HG02759 (cell line): Measurements from ENCODE around the gene MRPS18B.

Experiments
- ATAC-seq: cut with Tn5 transposase; IDR thresholded peaks from one replicate; pipeline ENCODE4 v1.9.1; 2021; ENCODE audit warnings: mild to moderate bottlenecking, moderate library complexity; ENCODE audit not compliant: unreplicated experiment

Gene MRPS18B

DNA sequence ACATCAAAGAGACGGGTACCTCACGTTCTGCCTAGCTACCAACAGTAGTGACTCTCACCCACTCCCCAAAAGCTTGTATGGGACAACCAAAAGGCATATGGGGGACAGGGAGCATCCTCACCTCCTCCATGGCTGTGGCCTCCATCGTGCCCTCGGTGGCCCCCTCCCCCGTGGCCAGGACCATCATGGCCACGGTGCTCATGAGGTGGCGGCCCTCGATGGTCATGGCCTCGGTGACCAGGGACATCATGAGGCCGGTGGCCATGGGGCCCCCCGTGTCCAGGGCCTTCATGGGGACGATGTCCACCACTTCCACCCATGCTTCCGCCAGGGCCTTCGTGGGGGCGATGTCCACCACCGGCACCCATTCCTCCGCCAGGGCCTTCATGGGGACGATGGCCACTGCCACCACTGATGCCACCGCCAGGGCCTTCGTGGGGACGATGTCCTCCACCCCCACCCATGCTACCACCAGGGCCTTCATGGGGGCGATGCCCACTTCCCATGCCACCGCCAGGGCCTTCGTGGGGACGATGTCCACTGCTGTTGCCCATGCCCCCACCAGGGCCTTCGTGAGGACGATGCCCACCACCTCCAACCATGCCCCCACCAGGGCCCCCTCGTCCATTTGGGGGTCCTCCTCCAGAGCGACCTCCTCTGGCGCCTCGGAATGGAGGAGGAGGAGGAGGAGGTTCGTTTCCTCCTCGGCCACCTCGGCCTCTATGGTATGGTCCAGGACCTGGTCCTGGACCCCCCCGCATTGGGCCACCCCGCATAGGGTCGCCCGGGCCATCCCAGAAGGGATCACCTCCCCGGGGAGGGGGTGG lies 15.6 kb upstream of the MRPS18B start:
- no peak for ATAC-seq

DNA sequence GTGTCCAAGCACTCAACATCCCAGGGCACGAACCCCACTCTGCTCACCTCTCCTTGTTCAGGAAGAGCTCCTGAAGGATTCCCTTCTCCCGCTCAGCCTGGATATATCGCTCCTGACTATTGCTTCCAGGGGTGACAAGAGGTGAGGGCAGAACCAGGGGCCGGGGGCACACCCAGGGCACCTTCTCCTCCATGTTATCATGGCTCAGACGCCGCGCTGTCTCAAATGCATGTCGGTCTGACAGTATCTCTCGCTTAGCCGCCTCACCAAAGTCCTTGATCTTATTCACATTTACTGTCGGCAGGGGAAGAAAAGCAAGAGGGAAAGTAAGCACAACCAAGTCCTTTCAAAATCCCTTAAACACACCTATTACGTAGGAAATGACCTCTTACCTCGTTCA lies 13.7 kb upstream of the MRPS18B start:
- ATAC-seq = no peak

GRCh38 chr6:30610065-30610464 lies 7.6 kb upstream of the MRPS18B start:
- no peak for ATAC-seq

DNA sequence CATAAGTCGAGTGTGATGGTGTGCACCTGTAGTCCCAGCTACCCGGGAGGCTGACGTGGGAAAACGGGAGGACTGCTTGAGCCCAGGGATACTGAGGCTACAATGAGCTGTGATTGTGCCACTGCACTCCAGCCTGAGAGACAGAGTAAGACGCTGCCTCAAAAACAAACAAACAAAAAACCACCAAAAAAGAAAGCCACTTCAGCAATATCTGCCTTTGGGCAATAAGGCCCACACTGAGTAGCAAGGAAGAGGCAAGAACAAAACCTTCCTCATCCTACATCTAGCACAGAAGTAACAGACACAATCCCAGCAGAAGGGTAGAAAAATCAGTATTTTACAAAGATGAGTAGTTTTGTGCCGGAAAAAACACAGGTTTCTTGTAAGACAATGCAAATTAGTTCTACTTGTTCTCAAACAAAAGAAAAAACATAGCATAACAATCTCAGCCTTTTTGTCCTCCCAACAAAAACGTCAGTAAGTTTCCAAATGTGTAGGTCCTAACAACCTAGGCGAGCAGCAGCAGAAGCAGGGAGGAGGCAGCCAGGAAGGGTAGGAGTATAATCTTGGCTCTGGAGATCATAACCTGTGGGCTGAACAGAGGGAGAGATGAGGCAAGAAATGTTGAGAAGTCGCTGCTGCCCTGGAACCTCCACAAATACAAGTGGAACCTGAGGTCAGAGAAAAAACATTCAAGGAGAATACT lies 6.3 kb upstream of the MRPS18B start:
- no peak for ATAC-seq

DNA sequence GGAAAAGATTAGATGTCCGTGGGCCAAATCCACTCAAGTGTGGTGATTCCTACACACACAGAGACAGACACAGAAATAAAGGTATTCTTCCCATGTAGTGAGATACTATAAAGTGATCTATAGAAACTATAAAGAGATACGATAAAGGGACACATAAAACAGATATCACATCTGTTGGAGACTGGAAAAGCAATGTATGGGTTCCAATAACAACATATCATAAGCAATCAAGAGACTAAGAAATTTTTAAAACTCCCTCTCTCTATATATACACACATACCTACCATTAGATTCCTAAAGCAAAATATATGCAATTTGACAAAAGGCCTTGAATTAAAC lies 5.8 kb upstream of the MRPS18B start:
- no peak for ATAC-seq

GRCh38 chr6:30612213-30612612 lies 5.4 kb upstream of the MRPS18B start:
- ATAC-seq = no peak

DNA sequence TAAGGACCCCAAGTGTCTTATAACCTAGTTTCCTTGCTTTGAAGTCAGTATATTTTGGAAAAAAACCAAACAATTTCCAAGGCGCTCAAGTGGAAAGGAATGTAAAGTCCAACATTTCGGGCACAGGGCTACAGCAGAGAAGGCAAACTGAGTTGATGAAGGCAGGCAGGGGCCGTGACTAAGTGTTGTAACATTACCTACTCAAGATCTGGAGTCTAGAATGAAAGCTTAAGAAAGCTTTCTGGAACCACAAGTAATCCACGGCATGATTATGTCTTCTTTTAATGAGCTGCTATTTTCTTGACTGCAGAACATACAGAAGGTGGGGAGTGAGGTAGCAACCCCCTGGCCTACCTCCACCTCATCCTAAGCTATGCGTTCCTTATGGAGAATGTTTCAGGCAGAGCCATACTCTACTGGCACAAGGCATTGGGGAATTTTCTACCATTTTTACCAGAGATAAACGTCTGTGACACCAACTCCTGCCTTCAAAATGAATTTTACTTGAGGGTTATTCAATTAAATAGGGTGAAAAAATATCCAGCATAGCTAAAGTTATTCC lies 4.9 kb upstream of the MRPS18B start:
- ATAC-seq = no peak

DNA sequence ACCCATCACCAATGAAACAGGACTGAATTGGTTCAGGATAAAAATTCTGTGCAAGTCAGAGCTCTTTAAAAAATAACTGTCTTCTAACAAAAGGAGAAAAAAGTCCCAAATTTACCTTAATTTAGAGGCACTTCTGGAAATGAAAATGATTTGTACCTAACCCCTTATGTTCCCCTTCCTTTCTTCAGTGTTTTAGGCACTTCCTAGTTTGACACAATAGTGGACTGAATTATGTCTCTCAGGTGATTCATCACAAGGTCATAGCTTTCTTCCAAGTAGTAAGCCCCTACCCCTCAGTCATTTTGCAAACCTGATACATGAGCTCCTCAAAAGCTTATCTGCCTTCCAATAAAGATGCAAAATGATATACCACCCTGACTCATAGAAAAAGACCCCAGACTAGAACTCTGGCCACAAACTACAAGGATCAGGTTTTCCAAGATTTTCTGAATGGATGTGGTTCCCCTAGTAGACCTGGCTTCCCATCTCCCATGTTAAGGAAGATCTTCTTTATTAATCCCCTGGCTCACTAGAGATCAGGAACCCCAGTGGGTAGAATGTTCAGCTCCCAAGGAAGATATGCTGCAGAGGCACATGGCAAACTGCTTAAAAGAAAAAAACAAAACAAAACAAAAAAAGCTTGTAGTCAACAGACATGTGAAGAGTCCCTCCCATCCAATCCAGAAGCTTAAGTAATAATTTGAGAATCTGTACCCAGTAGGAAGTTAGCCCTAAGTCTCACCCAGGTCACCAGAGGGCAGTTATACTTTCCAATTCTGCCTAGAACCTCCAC lies 4.2 kb upstream of the MRPS18B start:
- no peak for ATAC-seq

- ATAC-seq = no peak
These were observed 3.4 kb upstream of the MRPS18B start for GRCh38 chr6:30614044-30614842.

GRCh38 chr6:30614843-30615218 lies 2.8 kb upstream of the MRPS18B start:
- peak; percentile 33 for ATAC-seq

GRCh38 chr6:30615219-30615957 lies 2.3 kb upstream of the MRPS18B start:
- ATAC-seq = no peak

DNA sequence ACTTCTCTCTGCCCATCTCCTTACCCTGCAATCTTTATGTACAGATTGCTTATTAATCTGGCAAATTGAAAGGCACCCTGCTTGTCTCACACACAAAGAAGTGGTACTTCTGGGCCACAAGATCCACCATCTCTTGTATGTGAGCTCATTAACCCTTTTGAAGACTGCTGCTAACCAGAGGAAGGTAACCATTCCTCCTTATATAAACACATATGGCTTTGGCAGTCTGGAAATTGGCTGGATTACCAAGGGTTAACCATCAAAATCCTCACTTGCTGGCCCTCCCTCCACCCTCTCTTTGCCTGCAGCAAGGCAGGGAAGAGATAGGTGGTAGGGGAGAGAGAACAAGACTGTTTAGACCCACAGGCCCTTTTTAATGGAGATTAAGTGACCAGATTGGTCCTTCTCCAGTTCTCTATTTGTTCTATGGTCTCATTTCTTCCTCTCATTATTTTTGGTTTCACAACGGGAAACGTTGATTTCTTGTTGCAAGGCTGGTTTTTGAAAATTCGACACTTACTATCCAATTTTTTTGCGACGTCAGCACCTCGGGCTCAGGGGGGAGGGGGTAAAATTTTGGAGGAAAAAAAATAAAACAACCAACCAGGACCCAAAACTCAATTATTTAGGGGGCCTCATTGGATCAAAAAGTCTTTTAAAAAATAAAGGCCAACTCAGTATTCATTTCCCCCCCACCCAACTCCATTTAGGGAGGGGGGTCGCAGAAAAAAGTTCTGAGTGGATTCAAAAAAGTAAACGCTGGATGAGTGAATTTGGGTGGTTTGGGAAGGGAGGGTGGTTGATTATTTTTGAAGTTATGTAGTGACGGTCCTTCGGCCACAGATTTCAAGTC lies 1.5 kb upstream of the MRPS18B start:
- ATAC-seq = no peak

DNA sequence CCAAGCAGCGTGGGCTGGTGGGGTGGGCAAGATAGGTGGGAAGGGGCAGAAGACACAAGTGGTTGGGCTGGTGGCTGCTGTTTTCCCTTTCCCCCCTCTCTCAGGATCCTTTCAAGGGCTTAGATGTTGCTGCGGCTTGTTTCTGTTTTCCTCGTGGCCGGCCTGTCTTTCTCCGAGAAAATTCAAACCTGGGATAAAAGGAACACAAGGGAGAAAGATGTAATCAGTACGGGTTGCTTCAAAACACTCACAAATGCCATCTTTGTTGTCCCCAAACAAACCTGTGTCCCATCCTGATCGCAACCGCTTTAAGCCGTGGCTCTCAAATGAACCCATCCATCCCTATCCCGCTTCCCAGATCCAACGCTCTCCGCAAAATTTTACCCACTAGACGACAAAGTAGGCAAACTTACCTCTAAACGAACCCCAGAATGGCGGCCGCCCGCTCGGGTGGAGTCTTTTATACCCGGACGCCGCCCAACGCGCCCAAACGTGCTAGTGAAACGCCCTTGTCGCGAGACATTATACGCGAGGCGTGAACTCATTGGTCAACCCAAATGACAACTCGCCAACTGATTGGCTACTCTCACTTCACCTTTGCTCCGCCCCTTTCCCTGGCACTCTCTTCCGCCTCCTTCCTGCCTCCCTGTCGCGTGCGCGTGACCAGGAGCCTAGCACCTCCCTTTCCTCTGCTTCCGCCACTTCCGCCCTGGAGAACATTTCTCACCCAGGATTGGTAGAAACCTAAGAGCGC lies 652 bp upstream of the MRPS18B start, which contains the start of gene PPP1R10:
Gene PPP1R10 (minus strand): TSS at position 433 of the 754 bp plus-strand sequence. CDS start 7,299 bp downstream, outside the sequence.
- ATAC-seq = peak; percentile 85

DNA sequence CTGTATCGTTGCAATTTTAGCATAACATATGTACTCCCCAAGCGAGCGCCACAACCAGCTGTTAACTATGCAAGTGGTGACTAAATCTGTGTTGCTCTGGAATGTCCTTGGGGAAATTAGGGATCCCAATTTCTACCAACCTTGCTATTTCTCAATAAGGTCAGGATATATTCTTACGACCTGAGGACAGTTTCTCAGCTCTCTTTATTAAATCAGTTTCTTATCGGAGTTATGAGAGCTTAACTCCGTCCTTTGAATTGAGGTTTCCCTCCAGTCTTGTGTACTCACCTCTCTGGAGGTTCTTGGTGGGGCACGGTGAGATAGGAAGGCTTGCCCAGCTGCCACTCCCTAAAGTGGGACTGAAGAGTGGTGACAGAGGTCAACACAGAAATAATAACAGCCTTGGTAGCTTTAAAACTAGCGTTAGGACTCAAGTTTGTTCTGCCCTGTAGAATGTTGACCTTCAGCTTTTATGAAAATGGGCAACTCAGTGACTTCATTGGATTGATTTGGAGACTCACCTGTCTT lies 694 bp downstream of the MRPS18B start:
- ATAC-seq = no peak

- ATAC-seq = no peak
These were observed 1.9 kb downstream of the MRPS18B start for GRCh38 chr6:30619561-30619960.

GRCh38 chr6:30625511-30625910 lies 7.9 kb downstream of the MRPS18B start:
- ATAC-seq = no peak

DNA sequence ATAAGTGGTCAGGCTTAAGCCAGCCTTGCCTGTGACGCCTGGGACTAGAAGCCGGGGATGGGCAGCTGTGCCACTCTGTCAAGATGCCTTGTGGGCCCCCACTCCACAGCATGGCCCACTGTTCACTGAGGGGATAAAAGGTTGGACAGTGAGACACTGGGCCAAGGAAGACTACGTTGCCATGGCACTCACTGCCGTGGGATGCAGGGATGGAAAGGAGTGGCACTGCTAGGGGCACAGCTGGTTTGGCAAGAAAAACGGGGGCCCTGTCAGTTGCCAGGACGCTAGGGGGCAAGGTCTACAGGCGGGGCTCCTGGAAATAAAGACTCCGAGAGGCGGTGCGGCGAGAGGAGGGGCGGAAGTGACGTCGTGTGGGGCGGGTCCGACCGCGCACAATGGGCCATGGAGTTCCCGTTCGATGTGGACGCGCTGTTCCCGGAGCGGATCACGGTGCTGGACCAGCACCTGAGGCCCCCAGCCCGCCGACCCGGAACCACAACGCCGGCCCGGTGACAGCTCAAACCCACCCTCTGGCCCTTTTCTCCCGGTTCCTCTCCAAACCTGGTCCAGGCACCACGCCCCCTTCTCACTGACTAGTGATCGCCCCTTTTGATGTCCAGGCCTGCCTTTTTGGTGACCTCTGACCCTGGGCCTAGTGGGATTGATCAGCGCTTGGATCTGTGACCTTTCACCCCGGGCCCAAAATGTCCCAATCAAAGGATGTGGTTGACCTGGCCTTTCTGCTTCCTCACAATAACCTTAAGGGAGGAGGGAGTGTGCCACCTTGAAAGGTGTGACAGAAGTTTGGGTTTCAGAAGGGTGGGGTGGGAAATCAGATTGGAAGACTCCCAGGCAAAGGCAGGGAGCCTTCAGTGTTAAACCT lies 9.1 kb downstream of the MRPS18B start, which contains the start of gene ATAT1:
Gene ATAT1 (plus strand): TSS at position 391 of the 883 bp plus-strand sequence.
- ATAC-seq = peak; percentile 88
